C1 segment of cervical spinal cord (tissue), 14 donors: ENCODE measurements around the gene FBXL3.
"Not testable (repeated sequence)": the region's sequence is repeated elsewhere in the genome, so short reads cannot be mapped to it uniquely, and the experiment has no call there.

Experiments
- DNase-seq, 14 donors: peaks; one replicate each; lab custom pipeline; 2025; lab: John Stamatoyannopoulos, UW

FBXL3 gene

GRCh38 chr13:77028202-77028601 lies 1.2 kb upstream of the FBXL3 start:
- DNase-seq: peak in 2 of 14 donors; percentile 16 to 17

- DNase-seq: peak in 13 of 14 donors; percentile 16 to 85 (median 69)
Measured at GRCh38 chr13:77026255-77026860, 601 bp downstream of the FBXL3 start.

- DNase-seq: peak in 1 of 14 donors; percentile 15
Measured at GRCh38 chr13:77022341-77022740, 4.6 kb downstream of the FBXL3 start.

GRCh38 chr13:77019756-77020155 lies 7.2 kb downstream of the FBXL3 start:
- no peak for DNase-seq

GRCh38 chr13:77016888-77017623 lies 9.9 kb downstream of the FBXL3 start:
- DNase-seq: no peak

- DNase-seq: no peak
Measured at GRCh38 chr13:77016251-77016812, 10.6 kb downstream of the FBXL3 start.

- no peak for DNase-seq
Measured at GRCh38 chr13:77014906-77015685, 11.9 kb downstream of the FBXL3 start.

- DNase-seq: no peak
Measured at GRCh38 chr13:77013853-77014542, 13.0 kb downstream of the FBXL3 start.

GRCh38 chr13:77009719-77010118 lies 17.2 kb downstream of the FBXL3 start:
- not testable (repeated sequence) for DNase-seq

- no peak for DNase-seq
Measured at GRCh38 chr13:77009011-77009410, 17.9 kb downstream of the FBXL3 start.

GRCh38 chr13:77008337-77008736 lies 18.6 kb downstream of the FBXL3 start:
- DNase-seq: not testable (repeated sequence)

GRCh38 chr13:77002590-77003190 lies 24.3 kb downstream of the FBXL3 start:
- DNase-seq: peak in 1 of 14 donors; percentile 15

- DNase-seq: no peak
Measured at GRCh38 chr13:77001963-77002587, 24.9 kb downstream of the FBXL3 start.

- DNase-seq: no peak
Measured at GRCh38 chr13:77001540-77001939, 25.4 kb downstream of the FBXL3 start.

GRCh38 chr13:77000475-77000874 lies 26.5 kb downstream of the FBXL3 start:
- DNase-seq: no peak

GRCh38 chr13:76994281-76994680 lies 32.7 kb downstream of the FBXL3 start:
- no peak for DNase-seq

- no peak for DNase-seq
Measured at GRCh38 chr13:76993473-76993872, 33.5 kb downstream of the FBXL3 start.

- peak in 2 of 14 donors; percentile 40 for DNase-seq
Measured at GRCh38 chr13:76993021-76993420, 33.9 kb downstream of the FBXL3 start.

- DNase-seq: peak in 10 of 14 donors; percentile 18 to 64 (median 46)
Measured at GRCh38 chr13:76992548-76993001, 34.4 kb downstream of the FBXL3 start.

GRCh38 chr13:76991796-76992547 lies 35.0 kb downstream of the FBXL3 start, which contains the start of gene CLN5:
TSS of gene CLN5 (plus strand) at chr13:76992081. CDS start at chr13:76992099, 18 bp downstream.
- DNase-seq: peak; percentile 51 to 94 (median 89)
